Choroid plexus epithelial cell (primary cell): ENCODE data around the gene POLDIP2.

Source experiments
- DNase-seq: peaks from one replicate; pipeline ENCODE4 v3.0.0-alpha.2; 2010; ENCODE audit warnings: low read depth
- H3K4me3 ChIP-seq: 2 replicates; pipeline ENCODE4 v1.5.1; 2011; ENCODE audit warnings: low read depth, mild to moderate bottlenecking, control low read depth, low read length, moderate library complexity
- TF ChIP-seq, protein P1 (sequence below): conservative IDR thresholded peaks from 2 replicates; pipeline ENCODE4 v1.5.1; 2011; ENCODE audit warnings: low read depth, mild to moderate bottlenecking, control low read depth, inconsistent platforms, low read length, moderate library complexity

Gene POLDIP2

DNA sequence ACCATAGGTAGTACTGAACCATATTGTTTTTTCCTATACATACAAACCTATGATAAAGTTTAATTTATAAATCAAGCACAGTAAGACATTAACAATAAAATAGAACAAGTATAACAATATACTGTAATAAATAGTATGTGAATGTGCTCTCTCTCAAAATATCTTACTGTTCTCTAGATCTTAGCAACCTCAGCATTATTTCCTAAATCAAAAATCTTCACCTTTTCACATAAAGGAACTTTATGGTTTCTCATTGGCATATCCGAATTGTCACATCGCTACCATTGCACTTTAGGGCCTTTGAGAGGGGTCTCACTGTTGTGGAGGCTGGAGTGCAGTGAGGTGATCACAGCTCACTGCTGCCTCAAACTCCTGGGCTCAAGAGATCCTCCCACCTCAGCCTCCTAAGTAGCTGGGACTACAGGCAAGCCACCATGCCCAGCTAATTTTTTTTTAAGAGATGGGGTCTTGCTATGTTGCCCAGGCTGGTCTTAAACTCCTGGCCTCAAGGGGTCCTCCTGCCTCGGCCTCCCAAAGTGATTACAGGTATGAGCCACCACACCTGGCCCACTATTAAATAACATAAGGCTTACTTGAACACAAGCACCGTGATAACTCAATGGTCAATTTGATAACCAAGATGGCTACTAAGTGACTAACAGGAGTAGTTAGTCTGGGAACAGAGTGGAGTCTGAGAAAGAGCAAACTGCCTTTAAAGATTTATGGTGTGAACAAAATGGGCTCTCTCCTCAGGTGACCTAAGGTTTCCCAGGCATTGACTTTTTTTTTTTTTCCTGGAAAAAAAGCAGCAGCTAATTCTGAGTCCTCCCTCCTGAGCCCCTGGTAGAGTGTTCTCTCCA, 41.3 kb downstream of the POLDIP2 start:
- no peak for DNase-seq
- TF ChIP-seq, protein P1, sequence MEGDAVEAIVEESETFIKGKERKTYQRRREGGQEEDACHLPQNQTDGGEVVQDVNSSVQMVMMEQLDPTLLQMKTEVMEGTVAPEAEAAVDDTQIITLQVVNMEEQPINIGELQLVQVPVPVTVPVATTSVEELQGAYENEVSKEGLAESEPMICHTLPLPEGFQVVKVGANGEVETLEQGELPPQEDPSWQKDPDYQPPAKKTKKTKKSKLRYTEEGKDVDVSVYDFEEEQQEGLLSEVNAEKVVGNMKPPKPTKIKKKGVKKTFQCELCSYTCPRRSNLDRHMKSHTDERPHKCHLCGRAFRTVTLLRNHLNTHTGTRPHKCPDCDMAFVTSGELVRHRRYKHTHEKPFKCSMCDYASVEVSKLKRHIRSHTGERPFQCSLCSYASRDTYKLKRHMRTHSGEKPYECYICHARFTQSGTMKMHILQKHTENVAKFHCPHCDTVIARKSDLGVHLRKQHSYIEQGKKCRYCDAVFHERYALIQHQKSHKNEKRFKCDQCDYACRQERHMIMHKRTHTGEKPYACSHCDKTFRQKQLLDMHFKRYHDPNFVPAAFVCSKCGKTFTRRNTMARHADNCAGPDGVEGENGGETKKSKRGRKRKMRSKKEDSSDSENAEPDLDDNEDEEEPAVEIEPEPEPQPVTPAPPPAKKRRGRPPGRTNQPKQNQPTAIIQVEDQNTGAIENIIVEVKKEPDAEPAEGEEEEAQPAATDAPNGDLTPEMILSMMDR, result no peak
- H3K4me3 ChIP-seq, result no peak overlapping the region

DNA sequence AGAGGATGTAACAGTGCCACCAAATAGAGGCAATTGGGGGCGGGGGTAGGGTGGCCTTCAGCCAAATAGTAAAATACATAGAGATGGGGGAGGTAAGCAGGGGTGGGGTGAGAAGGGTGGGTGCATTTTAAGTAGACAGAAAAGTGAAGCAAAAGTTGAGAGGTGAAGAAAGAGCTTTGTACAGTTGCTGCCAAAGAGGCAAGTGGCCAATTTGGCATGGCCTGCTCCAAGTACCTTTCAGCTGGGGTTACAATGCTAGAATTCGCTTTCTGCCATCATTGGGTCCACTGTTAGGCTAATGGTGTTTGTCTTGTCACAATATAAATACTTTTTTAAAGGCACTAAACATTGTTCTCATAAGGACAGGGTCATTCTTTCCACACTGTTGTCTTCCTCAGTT, 43.5 kb downstream of the POLDIP2 start:
- TF ChIP-seq, protein P1, result no peak
- no peak for DNase-seq
- H3K4me3 ChIP-seq, result no peak overlapping the region

DNA sequence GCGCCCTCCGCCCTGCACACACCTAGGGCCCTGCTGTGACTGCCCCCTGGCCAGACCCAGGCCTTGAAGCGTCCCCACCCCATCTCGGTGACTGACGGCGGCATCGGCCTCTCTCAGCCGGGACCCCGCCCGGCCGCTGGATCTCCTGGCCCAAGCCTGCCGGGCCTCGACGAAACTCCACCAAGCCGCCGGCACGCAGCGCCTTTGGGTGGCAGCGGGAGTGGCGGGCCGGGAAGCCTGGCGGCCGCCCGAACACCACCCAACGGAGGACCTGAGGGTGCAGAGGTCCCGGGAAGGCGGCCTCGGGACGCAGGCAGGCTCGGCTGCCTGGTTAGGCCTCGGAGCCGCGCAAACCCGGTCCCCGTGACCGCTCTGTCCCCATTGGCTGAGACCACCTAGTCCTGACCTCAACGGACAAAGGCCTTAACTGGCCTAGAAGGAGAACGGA, 50.3 kb downstream of the POLDIP2 start:
- DNase-seq, result no peak
- H3K4me3 ChIP-seq, result no peak overlapping the region
- TF ChIP-seq, protein P1, result no peak

DNA sequence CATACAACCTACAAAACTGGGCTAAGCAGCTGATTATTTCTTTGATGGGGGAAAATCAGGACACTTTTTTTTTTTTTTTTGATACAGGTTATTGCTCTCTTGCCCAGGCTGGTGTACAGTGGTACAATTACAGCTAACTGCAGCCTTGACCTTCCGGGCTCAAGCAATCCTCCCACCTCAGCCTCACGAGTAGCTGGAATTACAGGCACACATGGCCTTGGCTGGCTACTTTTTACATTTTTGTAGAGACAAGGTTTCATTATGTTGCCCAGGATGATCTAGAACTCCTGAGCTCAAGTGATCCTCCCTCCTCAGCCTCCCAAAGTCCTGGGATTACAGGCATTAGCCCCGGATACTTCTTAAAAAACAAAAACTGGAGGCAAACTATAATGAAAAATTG, 58.9 kb downstream of the POLDIP2 start:
- no peak for DNase-seq
- no peak overlapping the region for H3K4me3 ChIP-seq
- TF ChIP-seq, protein P1, result no peak
